HG02884 (cell line): ENCODE results near the gene GHRL.
"Not testable (repeated sequence)": the region's sequence is repeated elsewhere in the genome, so short reads cannot be mapped to it uniquely, and the experiment has no call there.

Experiments
- ATAC-seq: cut with Tn5 transposase; IDR thresholded peaks from one replicate; pipeline ENCODE4 v1.9.1; 2021; ENCODE audit warnings: mild to moderate bottlenecking, moderate library complexity; ENCODE audit not compliant: unreplicated experiment

Gene GHRL

DNA sequence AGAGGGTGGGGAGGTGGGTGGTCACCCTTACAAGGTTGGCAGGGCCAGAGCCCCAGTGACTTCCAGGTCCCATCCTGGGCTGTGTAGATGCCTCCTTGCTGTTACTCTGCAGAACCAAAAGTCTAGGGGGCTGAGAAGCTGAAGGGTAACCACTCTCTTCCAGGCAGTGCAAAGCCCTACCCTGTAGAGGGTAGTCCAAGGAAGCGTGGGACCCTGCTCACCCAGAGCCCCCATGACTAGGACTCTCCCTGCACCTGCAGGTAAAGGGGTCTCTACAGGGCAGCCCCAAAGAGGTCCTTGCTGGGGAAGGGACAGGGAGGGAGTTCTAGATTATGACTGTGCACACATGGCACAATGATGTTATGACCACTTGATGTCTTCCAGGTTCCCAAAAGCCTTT, 14.2 kb downstream of the GHRL start:
- no peak for ATAC-seq

- ATAC-seq, result no peak
Measured at GRCh38 chr3:10277115-10277625, 15.6 kb downstream of the GHRL start.

- no peak for ATAC-seq
Measured at GRCh38 chr3:10274601-10275000, 18.1 kb downstream of the GHRL start.

- ATAC-seq, result no peak
Measured at GRCh38 chr3:10273702-10274305, 18.9 kb downstream of the GHRL start.

DNA sequence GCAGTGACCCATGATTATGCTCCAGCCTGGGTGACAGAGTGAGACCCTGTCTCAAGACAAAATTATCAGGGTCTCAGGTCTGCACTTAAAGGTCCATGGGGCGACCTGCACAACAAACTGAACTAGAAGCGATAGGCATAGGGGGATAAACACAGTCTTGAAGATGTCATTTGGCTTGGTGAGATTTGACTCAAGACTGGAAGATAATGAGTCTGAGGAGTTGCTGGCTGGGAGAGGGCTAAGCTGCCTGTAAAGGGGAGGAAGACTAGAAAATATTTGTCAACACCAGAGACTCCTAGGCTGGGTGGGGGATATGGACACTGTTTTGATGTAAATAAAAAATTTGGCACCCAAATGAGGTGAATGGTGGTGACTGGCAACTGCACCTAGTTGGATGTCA, 19.8 kb downstream of the GHRL start:
- no peak for ATAC-seq

GRCh38 chr3:10272476-10272875, 20.3 kb downstream of the GHRL start:
- not testable (repeated sequence) for ATAC-seq

DNA sequence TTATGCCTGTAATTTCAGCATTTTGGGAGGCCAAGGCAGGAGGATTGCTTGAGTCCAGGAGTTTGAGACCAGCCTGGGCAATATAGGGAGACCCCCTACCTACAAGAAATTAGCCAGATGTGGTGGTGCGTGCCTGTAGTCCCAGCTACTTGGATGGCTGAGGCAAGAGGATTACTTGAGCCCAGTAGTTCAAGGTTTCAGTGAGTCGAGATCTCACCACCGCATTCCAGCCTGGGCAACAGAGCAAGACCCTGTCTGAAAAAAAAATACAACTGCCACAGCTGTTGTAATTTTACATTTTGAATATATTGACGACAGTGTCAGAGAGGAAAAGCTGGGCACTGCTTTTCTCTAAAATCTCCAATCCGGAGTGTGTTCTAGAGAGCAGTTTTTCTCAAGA, 23.3 kb downstream of the GHRL start:
- no peak for ATAC-seq

DNA sequence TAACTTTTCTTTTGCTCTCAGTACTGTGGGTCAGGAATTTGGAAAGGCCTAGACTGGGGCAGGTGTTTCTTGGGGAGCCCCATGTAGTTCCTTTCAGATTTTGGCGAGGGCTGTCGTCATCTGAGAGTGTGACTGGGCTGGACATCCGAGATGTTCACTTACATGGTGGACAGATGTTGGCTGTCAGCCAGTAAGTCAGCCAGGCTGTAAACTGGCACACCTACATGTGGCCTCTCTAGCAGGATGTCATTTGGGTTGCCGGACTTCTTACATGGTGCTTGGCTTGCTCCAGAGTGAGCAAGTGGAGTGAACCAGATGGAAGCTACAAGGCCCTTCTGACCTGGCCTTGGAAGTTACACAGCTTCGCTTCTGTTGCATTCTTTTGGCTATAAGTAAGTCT, 23.8 kb downstream of the GHRL start:
- no peak for ATAC-seq

- no peak for ATAC-seq
Measured at GRCh38 chr3:10268116-10268515, 24.6 kb downstream of the GHRL start.

- not testable (repeated sequence) for ATAC-seq
Measured at GRCh38 chr3:10266936-10267335, 25.8 kb downstream of the GHRL start.

- ATAC-seq, result no peak
Measured at GRCh38 chr3:10265833-10266232, 26.9 kb downstream of the GHRL start.

DNA sequence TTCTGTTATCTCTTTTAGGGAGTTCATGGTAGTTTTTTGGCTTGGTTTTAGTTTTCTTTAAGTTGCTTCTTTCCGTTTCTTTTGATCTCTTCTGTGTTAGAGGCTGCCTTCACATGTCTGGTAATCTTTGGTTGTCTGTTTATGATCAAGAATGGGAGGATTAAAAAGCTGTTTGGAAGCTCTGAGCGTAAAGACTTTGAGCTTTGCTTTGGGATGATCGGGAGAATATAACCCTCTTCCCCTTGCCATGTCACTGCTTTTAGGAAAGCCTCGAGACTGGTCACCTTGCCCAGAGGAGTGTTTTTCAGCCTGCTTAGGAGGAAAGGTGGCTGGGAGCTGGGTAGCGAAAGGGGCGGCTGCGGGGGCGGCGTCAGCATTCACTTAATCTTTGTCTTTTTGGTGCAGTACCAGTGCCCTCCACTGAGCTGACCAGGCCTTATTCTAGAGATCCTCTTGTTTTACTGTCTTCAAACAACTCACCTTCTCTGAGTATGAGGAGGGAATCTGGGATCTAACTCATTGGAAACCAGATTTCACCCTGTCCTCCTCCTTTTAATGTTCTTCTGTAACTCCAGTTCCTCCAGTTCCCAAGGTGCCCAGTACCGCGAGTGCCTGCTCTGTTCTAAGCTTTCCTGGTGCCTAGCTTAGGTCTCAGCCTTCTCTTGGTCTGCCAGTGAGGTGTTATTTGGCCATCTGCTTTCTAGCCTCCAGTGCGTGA, 28.9 kb downstream of the GHRL start:
- no peak for ATAC-seq

GRCh38 chr3:10262027-10262426, 30.7 kb downstream of the GHRL start:
- ATAC-seq, result no peak

GRCh38 chr3:10260211-10260701, 32.5 kb downstream of the GHRL start:
- ATAC-seq, result no peak

GRCh38 chr3:10259798-10260197, 32.9 kb downstream of the GHRL start:
- ATAC-seq, result no peak

GRCh38 chr3:10259036-10259435, 33.7 kb downstream of the GHRL start:
- no peak for ATAC-seq

- no peak for ATAC-seq
Measured at GRCh38 chr3:10255835-10256234, 36.9 kb downstream of the GHRL start.

DNA sequence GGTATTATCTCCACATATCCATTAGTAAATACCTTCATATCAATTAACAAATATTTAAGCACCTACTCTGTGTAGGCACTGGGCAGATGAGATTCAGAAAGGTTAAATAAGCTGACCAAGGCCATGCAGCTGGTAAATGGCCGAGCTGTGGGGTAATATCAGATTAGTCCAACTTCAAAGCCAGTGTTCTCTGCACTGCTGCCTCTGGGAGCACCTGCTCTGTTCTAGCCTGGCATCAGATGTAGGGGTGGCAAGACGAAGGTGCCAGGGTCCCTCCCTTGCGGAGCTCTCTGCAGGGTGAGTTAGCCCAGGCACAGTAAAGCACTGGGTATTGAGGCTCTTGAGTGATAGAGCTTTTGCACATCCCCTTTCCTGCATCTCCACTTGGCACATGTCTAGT, 39.0 kb downstream of the GHRL start:
- ATAC-seq, result no peak

GRCh38 chr3:10251006-10251405, 41.7 kb downstream of the GHRL start:
- no peak for ATAC-seq

DNA sequence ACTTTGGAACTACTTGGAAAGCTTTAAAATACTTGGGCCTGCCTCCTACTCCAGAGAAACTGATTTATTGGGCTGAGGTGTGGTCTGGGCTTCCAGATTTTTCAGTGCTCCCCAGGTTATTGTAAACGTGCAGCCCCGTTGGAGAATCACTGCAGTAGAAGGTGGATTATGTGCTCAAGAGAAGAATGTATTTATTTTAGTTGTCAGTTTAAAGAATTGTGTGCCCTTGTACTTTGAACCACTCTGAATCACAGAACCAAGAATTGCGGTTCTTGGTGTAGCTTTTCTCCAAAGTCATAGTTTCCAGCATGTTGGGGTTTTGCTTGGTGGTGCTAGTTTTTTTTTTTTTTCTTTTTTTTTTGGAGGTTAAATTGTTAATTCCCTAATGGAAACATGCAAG, 42.9 kb downstream of the GHRL start:
- ATAC-seq, result no peak

DNA sequence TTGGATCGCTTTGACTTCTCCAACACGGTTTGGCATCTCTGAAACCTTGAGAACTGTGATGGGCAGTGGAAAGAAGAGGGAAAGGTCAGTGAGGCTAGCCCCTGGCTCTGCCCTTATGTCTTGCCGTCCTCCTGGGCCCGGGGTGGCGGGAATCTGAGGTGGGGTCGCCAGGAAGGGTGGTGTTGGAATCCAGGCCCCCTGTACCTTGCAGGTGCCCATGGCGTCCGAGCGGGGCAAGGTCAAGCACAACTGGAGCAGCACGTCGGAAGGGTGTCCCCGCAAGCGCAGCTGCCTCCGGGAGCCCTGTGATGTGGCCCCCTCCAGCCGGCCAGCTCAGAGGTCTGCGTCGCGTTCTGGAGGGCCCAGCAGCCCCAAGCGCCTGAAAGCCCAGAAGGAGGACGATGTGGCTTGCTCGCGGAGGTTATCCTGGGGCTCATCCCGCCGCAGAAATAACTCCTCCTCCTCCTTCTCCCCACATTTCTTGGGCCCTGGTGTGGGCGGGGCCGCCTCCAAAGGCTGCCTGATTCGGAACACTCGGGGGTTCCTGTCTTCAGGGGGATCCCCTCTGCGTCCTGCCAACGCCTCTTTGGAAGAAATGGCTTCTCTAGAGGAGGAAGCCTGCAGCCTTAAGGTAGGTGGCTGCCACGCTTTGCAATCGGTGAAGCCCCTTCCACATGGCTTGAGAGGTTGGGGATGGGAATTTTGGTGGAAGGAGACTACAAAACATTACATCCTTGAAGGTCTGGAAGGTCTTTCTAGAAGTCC, 43.6 kb downstream of the GHRL start:
- no peak for ATAC-seq
